HEK293T (cell line): Measurements from ENCODE around the gene IFRD2.

ENCODE experiments used
- CTCF ChIA-PET: fragments of 350-600 bp; formaldehyde crosslinking; extraction: SDS; loops from one replicate; lab custom pipeline; 2021; ENCODE audit warnings: antibody characterized with exemption, inconsistent platforms; lab: Yijun Ruan, JAX
- POLR2A ChIA-PET: fragments of 350-600 bp; formaldehyde crosslinking; extraction: SDS; loops from one replicate; lab custom pipeline; 2020; ENCODE audit warnings: antibody characterized with exemption, inconsistent platforms; lab: Yijun Ruan, JAX
- DNase-seq: peaks from one replicate; pipeline ENCODE4 v3.0.0; 2012; ENCODE audit warnings: mixed read lengths; ENCODE audit errors: extremely low spot score
- ARNT ChIP-seq: fragments of 450-650 bp; IDR thresholded peaks from 2 replicates; pipeline ENCODE4 v1.6.1; 2017; ENCODE audit warnings: mild to moderate bottlenecking
- BHLHE40 ChIP-seq: fragments of 450-650 bp; IDR thresholded peaks from 2 replicates; pipeline ENCODE4 v1.6.1; 2016; ENCODE audit warnings: mild to moderate bottlenecking, moderate library complexity, borderline replicate concordance
- CTBP1 ChIP-seq: fragments of 450-650 bp; IDR thresholded peaks from 2 replicates; pipeline ENCODE4 v1.6.1; 2016; ENCODE audit warnings: borderline replicate concordance
- ELF4 ChIP-seq: fragments of 450-650 bp; IDR thresholded peaks from 2 replicates; pipeline ENCODE4 v1.6.1; 2017; ENCODE audit warnings: antibody characterized with exemption
- FOXA1 ChIP-seq: fragments of 450-650 bp; IDR thresholded peaks from 2 replicates; pipeline ENCODE4 v1.6.1; 2016; ENCODE audit warnings: mild to moderate bottlenecking
- FOXK2 ChIP-seq: fragments of 450-650 bp; IDR thresholded peaks from 2 replicates; pipeline ENCODE4 v1.6.1; 2016; ENCODE audit warnings: mild to moderate bottlenecking
- FOXM1 ChIP-seq: fragments of 450-650 bp; IDR thresholded peaks from 2 replicates; pipeline ENCODE4 v1.6.1; 2017; ENCODE audit warnings: mild to moderate bottlenecking, borderline replicate concordance
- HDGF ChIP-seq: fragments of 450-650 bp; IDR thresholded peaks from 2 replicates; pipeline ENCODE4 v1.6.1; 2017; ENCODE audit warnings: antibody characterized with exemption, borderline replicate concordance
- L3MBTL2 ChIP-seq: fragments of 450-650 bp; conservative IDR thresholded peaks from 2 replicates; pipeline ENCODE4 v1.6.1; 2016; ENCODE audit warnings: mild to moderate bottlenecking
- LEF1 ChIP-seq: fragments of 450-650 bp; IDR thresholded peaks from 2 replicates; pipeline ENCODE4 v1.6.1; 2017; ENCODE audit warnings: mild to moderate bottlenecking, borderline replicate concordance
- NFRKB ChIP-seq: fragments of 450-650 bp; IDR thresholded peaks from 2 replicates; pipeline ENCODE4 v1.6.1; 2016; ENCODE audit warnings: mild to moderate bottlenecking, moderate library complexity
- PKNOX1 ChIP-seq: fragments of 450-650 bp; IDR thresholded peaks from 2 replicates; pipeline ENCODE4 v1.6.1; 2016
- SP1 ChIP-seq: fragments of 450-650 bp; IDR thresholded peaks from 2 replicates; pipeline ENCODE4 v1.6.1; 2017
- SUZ12 ChIP-seq: fragments of 450-650 bp; IDR thresholded peaks from 2 replicates; pipeline ENCODE4 v1.6.1; 2016; ENCODE audit warnings: mild to moderate bottlenecking
- TARDBP ChIP-seq: fragments of 450-650 bp; IDR thresholded peaks from 2 replicates; pipeline ENCODE4 v1.6.1; 2016
- ZNF384 ChIP-seq: fragments of 450-650 bp; IDR thresholded peaks from 2 replicates; pipeline ENCODE4 v1.6.1; 2016

Gene IFRD2

GRCh38 chr3:50322115-50322385 is 29.8 kb upstream of the IFRD2 start:
- ChIA-PET POLR2A (interaction anchor here (2.3 to 3.7 kb wide), 2 partner anchors 15 to 23 kb away, joined by 11 to 23 read pairs; partner anchors contain the start of genes HYAL3 and NAA80), CTCF (interaction anchor here (0.6 kb wide), 1 partner anchor 68 kb away, joined by 3 read pairs; no protein-coding TSS in a partner anchor)
- DNase-seq, result no peak
- TF ChIP-seq ARNT, result no peak
- no peak for TF ChIP-seq FOXA1
- TF ChIP-seq CTBP1, result no peak
- TF ChIP-seq TARDBP, result no peak

- DNase-seq, result peak; percentile 88
- CTCF ChIA-PET, result interaction anchor here (0.6 to 1.1 kb wide), 3 partner anchors 22 to 56 kb away, joined by 3 to 4 read pairs (median 4); partner anchors contain the start of genes HYAL3 and NAA80
- TF ChIP-seq CTBP1, result peak; percentile 49; the same call in 1 of the 2 replicates
- no peak for TF ChIP-seq SUZ12
- no peak for TF ChIP-seq SP1
- TF ChIP-seq ZNF384, result no peak
- TF ChIP-seq L3MBTL2, result no peak
- TF ChIP-seq ARNT, result peak; percentile 64; the same call in 1 of the 2 replicates
- no peak for TF ChIP-seq TARDBP
- peak; percentile 100 for TF ChIP-seq FOXM1
- TF ChIP-seq PKNOX1, result no peak
- TF ChIP-seq NFRKB, result no peak
- no peak; the same call in 1 of the 2 replicates for TF ChIP-seq ELF4
- TF ChIP-seq FOXA1, result no peak
- no peak for TF ChIP-seq FOXK2
- TF ChIP-seq HDGF, result no peak
- TF ChIP-seq BHLHE40, result peak; percentile 98
- TF ChIP-seq LEF1, result peak; percentile 93; the same call in 1 of the 2 replicates
- POLR2A ChIA-PET, result interaction anchor here (1.9 to 3.7 kb wide), 3 partner anchors 16 to 23 kb away, joined by 9 to 23 read pairs (median 11); partner anchors contain the start of genes HYAL3 and NAA80
Measured at GRCh38 chr3:50321336-50322114, 29.3 kb upstream of the IFRD2 start.

GRCh38 chr3:50320853-50321335 is 28.7 kb upstream of the IFRD2 start:
- CTCF ChIA-PET, result interaction anchor here (0.6 to 1.1 kb wide), 3 partner anchors 21 to 55 kb away, joined by 3 to 4 read pairs (median 4); partner anchors contain the start of genes HYAL3 and NAA80
- TF ChIP-seq ELF4 (no peak), FOXK2 (no peak)
- POLR2A ChIA-PET, result interaction anchor here (0.6 to 2.3 kb wide), 4 partner anchors 16 to 28 kb away, joined by 3 to 11 read pairs (median 7); partner anchors contain the start of genes HYAL3, IFRD2 and NAA80
- peak; percentile 76 for DNase-seq

- DNase-seq, result no peak
- ChIA-PET CTCF (interaction anchor here (1.1 kb wide), 1 partner anchor 21 kb away, joined by 4 read pairs; the partner anchor contains the start of genes HYAL3 and NAA80), POLR2A (interaction anchor here (0.6 to 2.3 kb wide), 5 partner anchors 15 to 28 kb away, joined by 3 to 11 read pairs (median 5); partner anchors contain the start of genes HYAL3, IFRD2 and NAA80)
- TF ChIP-seq FOXK2 (no peak), LEF1 (no peak), NFRKB (no peak), SP1 (no peak)
Measured at GRCh38 chr3:50319894-50320625, 27.8 kb upstream of the IFRD2 start.

- ChIA-PET POLR2A (interaction anchor here (0.8 to 2.1 kb wide), 5 partner anchors 9 to 27 kb away, joined by 3 to 12 read pairs (median 7); partner anchors contain the start of genes HYAL3, IFRD2, NAA80 and TUSC2), CTCF (no interaction called here)
- DNase-seq, result no peak
- TF ChIP-seq NFRKB, result no peak
- TF ChIP-seq ZNF384, result no peak
- TF ChIP-seq L3MBTL2, result no peak
- no peak for TF ChIP-seq FOXA1
- no peak for TF ChIP-seq SUZ12
Measured at GRCh38 chr3:50319181-50319893, 27.1 kb upstream of the IFRD2 start.

GRCh38 chr3:50318615-50319014 is 26.4 kb upstream of the IFRD2 start:
- DNase-seq, result no peak
- ChIA-PET CTCF (no interaction called here), POLR2A (interaction anchor here (1.2 to 2.1 kb wide), 4 partner anchors 9 to 27 kb away, joined by 3 to 12 read pairs (median 6); partner anchors contain the start of genes HYAL3, IFRD2, NAA80 and TUSC2)
- TF ChIP-seq L3MBTL2, result no peak
- TF ChIP-seq TARDBP, result no peak
- TF ChIP-seq FOXM1, result no peak
- no peak for TF ChIP-seq ELF4
- TF ChIP-seq SUZ12, result no peak
- TF ChIP-seq BHLHE40, result no peak
- TF ChIP-seq FOXK2, result no peak
- TF ChIP-seq HDGF, result no peak
- no peak for TF ChIP-seq SP1
- TF ChIP-seq PKNOX1, result no peak
- no peak for TF ChIP-seq CTBP1
